Stimulated activated CD8-positive, alpha-beta memory T cell treated with anti-CD3 and anti-CD28 coated beads, Interleukin-7, amount 100 ng/mL, for 48 hours (primary cell): Measurements from ENCODE around the gene CKMT2.

ENCODE experiments used
- DNase-seq, 2 donors: peaks; one replicate each; pipeline ENCODE4 v3.0.0-alpha.2; 2020; ENCODE audit warnings: low read depth in 1 of 2; ENCODE audit errors: extremely low read depth in 1 of 2

Gene CKMT2

GRCh38 chr5:81214848-81215247 lies 18.3 kb upstream of the CKMT2 start:
- DNase-seq = no peak

- no peak for DNase-seq
Observed at GRCh38 chr5:81216152-81216551, 17.0 kb upstream of the CKMT2 start.

GRCh38 chr5:81219389-81219788 lies 13.7 kb upstream of the CKMT2 start:
- no peak for DNase-seq

GRCh38 chr5:81222285-81222684 lies 10.8 kb upstream of the CKMT2 start:
- DNase-seq = no peak

GRCh38 chr5:81225463-81225862 lies 7.7 kb upstream of the CKMT2 start:
- DNase-seq = no peak

- no peak for DNase-seq
Observed at GRCh38 chr5:81226286-81226685, 6.8 kb upstream of the CKMT2 start.

GRCh38 chr5:81226949-81227348 lies 6.2 kb upstream of the CKMT2 start:
- no peak for DNase-seq

GRCh38 chr5:81228084-81228483 lies 5.0 kb upstream of the CKMT2 start:
- DNase-seq = no peak

GRCh38 chr5:81230416-81230815 lies 2.7 kb upstream of the CKMT2 start:
- no peak for DNase-seq

GRCh38 chr5:81232464-81233079 lies 550 bp upstream of the CKMT2 start:
- no peak for DNase-seq

- no peak for DNase-seq
Observed at GRCh38 chr5:81234299-81234698, 1.2 kb downstream of the CKMT2 start.

GRCh38 chr5:81234801-81235200 lies 1.7 kb downstream of the CKMT2 start:
- no peak for DNase-seq

GRCh38 chr5:81235287-81236072 lies 2.4 kb downstream of the CKMT2 start:
- DNase-seq = no peak

GRCh38 chr5:81238460-81238859 lies 5.3 kb downstream of the CKMT2 start:
- no peak for DNase-seq

- DNase-seq = no peak
Observed at GRCh38 chr5:81239613-81240012, 6.5 kb downstream of the CKMT2 start.

GRCh38 chr5:81241001-81241400 lies 7.9 kb downstream of the CKMT2 start:
- DNase-seq = no peak

- no peak for DNase-seq
Observed at GRCh38 chr5:81241961-81242648, 9.0 kb downstream of the CKMT2 start.

- no peak for DNase-seq
Observed at GRCh38 chr5:81242906-81243436, 9.8 kb downstream of the CKMT2 start.

- DNase-seq = no peak
Observed at GRCh38 chr5:81244451-81244850, 11.3 kb downstream of the CKMT2 start.

GRCh38 chr5:81245871-81246235 lies 12.7 kb downstream of the CKMT2 start:
- no peak for DNase-seq

- DNase-seq = no peak
Observed at GRCh38 chr5:81246697-81247096, 13.6 kb downstream of the CKMT2 start.

- DNase-seq = no peak
Observed at GRCh38 chr5:81247441-81247972, 14.4 kb downstream of the CKMT2 start.
